Neural cell (in vitro differentiated cells): ENCODE data around the gene SLC2A10. TPM values are rescaled to one million over a fixed set of nuclear protein-coding genes. Genes with fewer than 3 reads are reported as not detected.

Source experiments
- H2AFZ ChIP-seq: fragments of 200-600, 300-800 bp; sonication (generic), shearing (Covaris generic); 2 replicates; pipeline ENCODE4 v1.6.0; 2014; ENCODE audit warnings: low read depth, mild to moderate bottlenecking, antibody characterized with exemption, low read length, moderate library complexity
- H3F3A ChIP-seq: fragments of 200-600 bp; shearing (Covaris generic); 2 replicates; pipeline ENCODE4 v1.6.1; 2016; ENCODE audit warnings: mild to moderate bottlenecking, moderate library complexity, mixed read lengths, antibody characterized with exemption, low read length; ENCODE audit not compliant: insufficient read depth, poor library complexity, severe bottlenecking
- H3K27ac ChIP-seq: fragments of 200-600, 300-800 bp; sonication (generic), shearing (Covaris generic); 2 replicates; pipeline ENCODE4 v1.5.1; 2014; ENCODE audit warnings: mild to moderate bottlenecking, low read length, moderate library complexity
- H3K27me3 ChIP-seq: fragments of 300-800, 200-600 bp; sonication (generic), shearing (Covaris generic); 2 replicates; pipeline ENCODE4 v1.6.0; 2014; ENCODE audit warnings: mild to moderate bottlenecking, low read depth, low read length, moderate library complexity; ENCODE audit not compliant: insufficient read depth
- H3K36me3 ChIP-seq: fragments of 300-800, 200-600 bp; sonication (generic), shearing (Covaris generic); 2 replicates; pipeline ENCODE4 v1.5.1; 2014; ENCODE audit warnings: mild to moderate bottlenecking, antibody characterized with exemption, low read length, moderate library complexity; ENCODE audit not compliant: insufficient read depth
- H3K4me2 ChIP-seq: fragments of 300-800, 200-600 bp; sonication (generic), shearing (Covaris generic); 2 replicates; pipeline ENCODE4 v1.6.0; 2014; ENCODE audit warnings: mild to moderate bottlenecking, low read length
- H3K4me3 ChIP-seq: fragments of 300-800, 200-600 bp; sonication (generic), shearing (Covaris generic); 2 replicates; pipeline ENCODE4 v1.5.1; 2014; ENCODE audit warnings: mild to moderate bottlenecking, low read length, moderate library complexity
- H3K79me2 ChIP-seq: fragments of 200-600 bp; shearing (Covaris generic); replicated peaks from 2 replicates; pipeline ENCODE4 v1.6.0; 2014; ENCODE audit warnings: mild to moderate bottlenecking, low read length, moderate library complexity; ENCODE audit not compliant: insufficient read depth
- H3K9ac ChIP-seq: fragments of 300-800, 200-600 bp; sonication (generic), shearing (Covaris generic); 2 replicates; pipeline ENCODE4 v1.6.1; 2016; ENCODE audit warnings: mild to moderate bottlenecking, low read length, mixed read lengths
- H3K9me2 ChIP-seq: fragments of 200-600 bp; shearing (Covaris generic); 2 replicates; pipeline ENCODE4 v1.6.1; 2016; ENCODE audit warnings: mild to moderate bottlenecking, low read length, mixed read lengths; ENCODE audit not compliant: insufficient read depth
- H3K9me3 ChIP-seq: fragments of 200-600, 300-800 bp; sonication (generic), shearing (Covaris generic); 2 replicates; pipeline ENCODE4 v1.6.1; 2016; ENCODE audit warnings: mild to moderate bottlenecking, mixed run types, low read length, moderate library complexity, mixed read lengths
- H4K20me1 ChIP-seq: fragments of 200-600 bp; shearing (Covaris generic); 2 replicates; pipeline ENCODE4 v1.6.1; 2016; ENCODE audit warnings: mild to moderate bottlenecking, mixed run types; ENCODE audit not compliant: insufficient read depth
- CTCF ChIP-seq: fragments of 450-650 bp; IDR thresholded peaks from 2 replicates; pipeline ENCODE4 v1.5.1; 2014; ENCODE audit warnings: antibody characterized with exemption, mild to moderate bottlenecking, moderate library complexity; ENCODE audit not compliant: poor library complexity, severe bottlenecking
- EP300 ChIP-seq: fragments of 450-650 bp; conservative IDR thresholded peaks from 2 replicates; pipeline ENCODE4 v1.6.1; 2014; ENCODE audit warnings: antibody characterized with exemption, mild to moderate bottlenecking, moderate library complexity; ENCODE audit not compliant: poor library complexity, severe bottlenecking
- EZH2 ChIP-seq: fragments of 200-600, 300-800 bp; shearing (Covaris generic), sonication (generic); IDR thresholded peaks from 2 replicates; pipeline ENCODE4 v1.6.1; 2014; ENCODE audit warnings: antibody characterized with exemption, low read length, borderline replicate concordance, mild to moderate bottlenecking; ENCODE audit not compliant: insufficient read depth, poor library complexity, severe bottlenecking
- MXI1 ChIP-seq: fragments of 450-650 bp; conservative IDR thresholded peaks from 2 replicates; pipeline ENCODE4 v1.6.1; 2014; ENCODE audit warnings: antibody characterized with exemption, mild to moderate bottlenecking; ENCODE audit not compliant: poor library complexity, severe bottlenecking
- POLR2AphosphoS5 ChIP-seq: IDR thresholded peaks from 2 replicates; pipeline ENCODE4 v1.6.1; 2012
- RAD21 ChIP-seq: fragments of 450-650 bp; conservative IDR thresholded peaks from 2 replicates; pipeline ENCODE4 v1.6.1; 2014; ENCODE audit warnings: antibody characterized with exemption, mild to moderate bottlenecking, moderate library complexity
- REST ChIP-seq: IDR thresholded peaks from 2 replicates; pipeline ENCODE4 v1.6.1; 2012; ENCODE audit warnings: borderline replicate concordance
- SMC3 ChIP-seq: fragments of 450-650 bp; conservative IDR thresholded peaks from 2 replicates; pipeline ENCODE4 v1.6.1; 2014; ENCODE audit warnings: antibody characterized with exemption, mild to moderate bottlenecking, moderate library complexity; ENCODE audit not compliant: poor library complexity
- TAF1 ChIP-seq: IDR thresholded peaks from 2 replicates; pipeline ENCODE4 v1.6.1; 2012; ENCODE audit warnings: low read depth
- polyA plus RNA-seq: library from polyadenylated mRNA; depleted of rRNA; stranded (reverse); fragments of >200 nt; gene quantifications from 2 replicates; pipeline ENCODE4 v1.2.3, GENCODE V29; 2014

SLC2A10 gene
- polyA plus RNA-seq, 1 donor from 2014 or later: not detected

- no peak for TF ChIP-seq EZH2
- TF ChIP-seq TAF1: no peak
- TF ChIP-seq RAD21: no peak
- no peak for TF ChIP-seq MXI1
- Histone ChIP-seq H3K9me2 (no peaks in the 10 kb centered on the region), H2AFZ (no peak overlapping the region), H3K4me2 (no peak overlapping the region), H3K9me3 (peaks cover 3% of the 10 kb centered on the region), H3F3A (no peaks in the 10 kb centered on the region), H3K9ac (no peak overlapping the region), H3K27me3 (no peaks in the 10 kb centered on the region), H3K27ac (no peak overlapping the region), H3K4me3 (no peak overlapping the region), H4K20me1 (no peaks in the 10 kb centered on the region), H3K79me2 (no peaks in the 10 kb centered on the region), H3K36me3 (no peaks in the 10 kb centered on the region)
Measured at GRCh38 chr20:46666818-46667515, 42.5 kb upstream of the SLC2A10 start.

GRCh38 chr20:46670228-46670584 lies 39.2 kb upstream of the SLC2A10 start:
- no peaks in the 10 kb centered on the region for H3K9me2 ChIP-seq

GRCh38 chr20:46670585-46671584 lies 38.6 kb upstream of the SLC2A10 start:
- no peak overlapping the region for H3K4me3 ChIP-seq
- no peak overlapping the region for H3K4me2 ChIP-seq
- no peak overlapping the region for H2AFZ ChIP-seq

More at GRCh38 chr20:46670228-46670584, 39.2 kb upstream of the SLC2A10 start:
- Histone ChIP-seq H3K4me3 (no peak overlapping the region), H3K27me3 (no peaks in the 10 kb centered on the region), H4K20me1 (no peaks in the 10 kb centered on the region), H3K4me2 (no peak overlapping the region), H3K9me3 (peaks cover 3% of the 10 kb centered on the region), H3K9ac (no peak overlapping the region), H3K79me2 (no peaks in the 10 kb centered on the region), H3K27ac (no peak overlapping the region), H3K36me3 (no peaks in the 10 kb centered on the region), H3F3A (no peaks in the 10 kb centered on the region), H2AFZ (no peak overlapping the region)
- no peak for TF ChIP-seq CTCF

More at GRCh38 chr20:46670585-46671584, 38.6 kb upstream of the SLC2A10 start:
- Histone ChIP-seq H3K27ac (no peak overlapping the region), H3K9ac (no peak overlapping the region), H3K9me3 (peaks cover 3% of the 10 kb centered on the region), H4K20me1 (no peaks in the 10 kb centered on the region), H3F3A (no peaks in the 10 kb centered on the region), H3K79me2 (no peaks in the 10 kb centered on the region), H3K27me3 (no peaks in the 10 kb centered on the region), H3K9me2 (no peaks in the 10 kb centered on the region), H3K36me3 (no peaks in the 10 kb centered on the region)
- no peak for TF ChIP-seq SMC3
- no peak for TF ChIP-seq TAF1
- TF ChIP-seq EP300: no peak
- no peak for TF ChIP-seq RAD21
- TF ChIP-seq POLR2AphosphoS5: no peak
- no peak for TF ChIP-seq MXI1
- no peak for TF ChIP-seq REST
- no peak for TF ChIP-seq CTCF
